Ascending aorta (tissue), 2 donors: ENCODE results near the gene PDZD2. TPM values are rescaled to one million over a fixed set of nuclear protein-coding genes. Genes with fewer than 3 reads are reported as not detected.

Source experiments
- DNase-seq, 2 donors: peaks; one replicate each; pipeline ENCODE4 v3.0.0-alpha.2; 2019; ENCODE audit warnings: low spot score in 2 of 2
- H3K27ac ChIP-seq, 2 donors: fragments of 200-600 bp; sonication (generic); one replicate each; pipeline ENCODE4 v1.5.1; 2016 to 2017; ENCODE audit warnings: mild to moderate bottlenecking in 1 of 2
- H3K27me3 ChIP-seq: fragments of 200-600 bp; sonication (generic); one replicate; pipeline ENCODE4 v1.5.1; 2017
- H3K36me3 ChIP-seq, 2 donors: fragments of 200-600 bp; sonication (generic); one replicate each; pipeline ENCODE4 v1.5.1; 2016
- H3K4me1 ChIP-seq, 2 donors: fragments of 200-600 bp; sonication (generic); one replicate each; pipeline ENCODE4 v1.5.1; 2016 to 2017; ENCODE audit warnings: mild to moderate bottlenecking in 1 of 2
- H3K4me3 ChIP-seq, 2 donors: fragments of 200-600 bp; sonication (generic); one replicate each; pipeline ENCODE4 v1.5.1; 2016 to 2017; ENCODE audit warnings: mild to moderate bottlenecking in 1 of 2
- H3K9me3 ChIP-seq, 2 donors: fragments of 200-600 bp; sonication (generic); one replicate each; pipeline ENCODE4 v1.5.1; 2016
- CTCF ChIP-seq, 3 experiments: fragments of 200-600 bp in 2 of 3; fragments of 450-650 bp in 1 of 3; sonication (generic) in 2 of 3; IDR thresholded peaks; one replicate each; pipeline ENCODE4 v1.5.1; 2016 to 2019; ENCODE audit warnings: antibody characterized with exemption in 3 of 3, mild to moderate bottlenecking in 1 of 3, moderate library complexity in 1 of 3
- intact Hi-C: fragments of 100-400 bp; cut with DNase I; formaldehyde crosslinking; loops from one replicate; pipeline ENCODE4 v1.15.1; 2023
- total RNA-seq: library from RNA; depleted of rRNA; stranded (reverse); fragments of >200 nt; gene quantifications from one replicate; pipeline ENCODE4 v1.1.0, GENCODE V29; 2016

The PDZD2 gene
- total RNA-seq, 1 donor from 2014 or later: 8.1 TPM

GRCh38 chr5:32017692-32018367, 378.9 kb downstream of the PDZD2 start:
- H3K4me3 ChIP-seq: peak overlapping the region in 1 of 2 donors; percentile 39
- H3K36me3 ChIP-seq: no peaks in the 10 kb centered on the region
- H3K27me3 ChIP-seq: no peaks in the 10 kb centered on the region
- no peak overlapping the region for H3K27ac ChIP-seq
- intact Hi-C loops: no loop called here
- no peak for TF ChIP-seq CTCF (IDR thresholded peaks at IDR 0.05)
- no peaks in the 10 kb centered on the region for H3K9me3 ChIP-seq
- peaks cover 0 to 5% of the 10 kb centered on the region in 2 donors for H3K4me1 ChIP-seq
- DNase-seq: no peak

GRCh38 chr5:32018476-32019436, 379.8 kb downstream of the PDZD2 start:
- TF ChIP-seq CTCF (IDR thresholded peaks at IDR 0.05): no peak
- Histone ChIP-seq H3K27ac (no peak overlapping the region), H3K36me3 (no peaks in the 10 kb centered on the region), H3K4me3 (peak overlapping the region in 1 of 2 donors; percentile 39), H3K27me3 (no peaks in the 10 kb centered on the region), H3K4me1 (peaks cover 0 to 5% of the 10 kb centered on the region in 2 donors), H3K9me3 (no peaks in the 10 kb centered on the region)
- no peak for DNase-seq
- intact Hi-C loops: no loop called here

- Histone ChIP-seq H3K27me3 (no peaks in the 10 kb centered on the region), H3K9me3 (no peaks in the 10 kb centered on the region), H3K4me3 (no peak overlapping the region), H3K4me1 (peaks cover 0 to 5% of the 10 kb centered on the region in 2 donors), H3K27ac (no peak overlapping the region), H3K36me3 (no peaks in the 10 kb centered on the region)
- intact Hi-C loops: no loop called here
- no peak for DNase-seq
- TF ChIP-seq CTCF (IDR thresholded peaks at IDR 0.05): no peak
Observed at GRCh38 chr5:32020271-32020670, 381.3 kb downstream of the PDZD2 start.

GRCh38 chr5:32020946-32021345, 382.0 kb downstream of the PDZD2 start:
- DNase-seq: no peak
- peaks cover 0 to 5% of the 10 kb centered on the region in 2 donors for H3K4me1 ChIP-seq
- H3K27ac ChIP-seq: no peak overlapping the region
- no peaks in the 10 kb centered on the region for H3K36me3 ChIP-seq
- intact Hi-C loops: no loop called here
- H3K4me3 ChIP-seq: no peak overlapping the region
- TF ChIP-seq CTCF (IDR thresholded peaks at IDR 0.05): no peak
- no peaks in the 10 kb centered on the region for H3K9me3 ChIP-seq
- no peaks in the 10 kb centered on the region for H3K27me3 ChIP-seq

GRCh38 chr5:32021771-32022170, 382.8 kb downstream of the PDZD2 start:
- intact Hi-C loops: no loop called here
- Histone ChIP-seq H3K4me3 (no peak overlapping the region), H3K9me3 (no peaks in the 10 kb centered on the region), H3K27me3 (no peaks in the 10 kb centered on the region), H3K4me1 (peaks cover 0 to 5% of the 10 kb centered on the region in 2 donors), H3K36me3 (no peaks in the 10 kb centered on the region), H3K27ac (no peak overlapping the region)
- no peak for DNase-seq
- TF ChIP-seq CTCF (IDR thresholded peaks at IDR 0.05): no peak
